Kidney epithelial cell (primary cell): ENCODE data around the gene VAV2. TPM values are rescaled to one million over a fixed set of nuclear protein-coding genes. Genes with fewer than 3 reads are reported as not detected.

Experiments used
- DNase-seq: peaks from one replicate; pipeline ENCODE4 v3.0.0-alpha.2; 2010; ENCODE audit warnings: low read depth
- H3K27me3 ChIP-seq: 2 replicates; pipeline ENCODE4 v1.6.0; 2011; ENCODE audit warnings: low read length; ENCODE audit not compliant: control insufficient read depth, insufficient read depth
- H3K36me3 ChIP-seq: 2 replicates; pipeline ENCODE4 v1.5.1; 2011; ENCODE audit warnings: low read length; ENCODE audit not compliant: control insufficient read depth, insufficient read depth
- H3K4me3 ChIP-seq: 2 replicates; pipeline ENCODE4 v1.5.1; 2011; ENCODE audit warnings: low read depth, mild to moderate bottlenecking, control low read depth, low read length
- CTCF ChIP-seq: IDR thresholded peaks from 2 replicates; pipeline ENCODE4 v1.5.1; 2011; ENCODE audit warnings: mild to moderate bottlenecking, moderate library complexity, low read length, control low read depth, inconsistent platforms; ENCODE audit not compliant: insufficient read depth, poor library complexity, severe bottlenecking
- total RNA-seq: library from RNA; depleted of rRNA; stranded (reverse); fragments of >200 nt; gene quantifications from 2 replicates; pipeline ENCODE4 v1.2.3, GENCODE V29; 2015

Gene VAV2
- total RNA-seq, 1 donor from 2014 or later, result 37.8 TPM

- Histone ChIP-seq H3K27me3 (peaks cover 42% of the 10 kb centered on the region), H3K36me3 (no peaks in the 10 kb centered on the region), H3K4me3 (no peak overlapping the region)
- no peak for TF ChIP-seq CTCF
- no peak for DNase-seq
Observed at GRCh38 chr9:133738640-133739225, 253.4 kb downstream of the VAV2 start.

GRCh38 chr9:133737774-133738639, 254.1 kb downstream of the VAV2 start, which contains the start of gene SARDH:
Gene SARDH (minus strand): TSS chr9:133738352. CDS start chr9:133734173, 4,179 bp downstream.
- peaks cover 42% of the 10 kb centered on the region for H3K27me3 ChIP-seq
- DNase-seq, result no peak
- H3K4me3 ChIP-seq, result peak within 1 kb of the TSS; percentile 18
- no peaks in the 10 kb centered on the region for H3K36me3 ChIP-seq
- TF ChIP-seq CTCF, result no peak

- H3K27me3 ChIP-seq, result peaks cover 45% of the 10 kb centered on the region
- H3K36me3 ChIP-seq, result no peaks in the 10 kb centered on the region
- no peak for TF ChIP-seq CTCF
- no peak for DNase-seq
- H3K4me3 ChIP-seq, result no peak overlapping the region
Observed at GRCh38 chr9:133737071-133737773, 254.9 kb downstream of the VAV2 start.

GRCh38 chr9:133735931-133736330, 256.2 kb downstream of the VAV2 start:
- peaks cover 43% of the 10 kb centered on the region for H3K27me3 ChIP-seq
- no peaks in the 10 kb centered on the region for H3K36me3 ChIP-seq
- no peak overlapping the region for H3K4me3 ChIP-seq
- no peak for DNase-seq
- TF ChIP-seq CTCF, result no peak

- Histone ChIP-seq H3K27me3 (peaks cover 43% of the 10 kb centered on the region), H3K36me3 (no peaks in the 10 kb centered on the region), H3K4me3 (no peak overlapping the region)
- no peak for DNase-seq
- TF ChIP-seq CTCF, result no peak
Observed at GRCh38 chr9:133735415-133735775, 256.7 kb downstream of the VAV2 start.
